ENCODE data around the gene TMEM167A.

Gene TMEM167A, protein sequence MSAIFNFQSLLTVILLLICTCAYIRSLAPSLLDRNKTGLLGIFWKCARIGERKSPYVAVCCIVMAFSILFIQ

DNA sequence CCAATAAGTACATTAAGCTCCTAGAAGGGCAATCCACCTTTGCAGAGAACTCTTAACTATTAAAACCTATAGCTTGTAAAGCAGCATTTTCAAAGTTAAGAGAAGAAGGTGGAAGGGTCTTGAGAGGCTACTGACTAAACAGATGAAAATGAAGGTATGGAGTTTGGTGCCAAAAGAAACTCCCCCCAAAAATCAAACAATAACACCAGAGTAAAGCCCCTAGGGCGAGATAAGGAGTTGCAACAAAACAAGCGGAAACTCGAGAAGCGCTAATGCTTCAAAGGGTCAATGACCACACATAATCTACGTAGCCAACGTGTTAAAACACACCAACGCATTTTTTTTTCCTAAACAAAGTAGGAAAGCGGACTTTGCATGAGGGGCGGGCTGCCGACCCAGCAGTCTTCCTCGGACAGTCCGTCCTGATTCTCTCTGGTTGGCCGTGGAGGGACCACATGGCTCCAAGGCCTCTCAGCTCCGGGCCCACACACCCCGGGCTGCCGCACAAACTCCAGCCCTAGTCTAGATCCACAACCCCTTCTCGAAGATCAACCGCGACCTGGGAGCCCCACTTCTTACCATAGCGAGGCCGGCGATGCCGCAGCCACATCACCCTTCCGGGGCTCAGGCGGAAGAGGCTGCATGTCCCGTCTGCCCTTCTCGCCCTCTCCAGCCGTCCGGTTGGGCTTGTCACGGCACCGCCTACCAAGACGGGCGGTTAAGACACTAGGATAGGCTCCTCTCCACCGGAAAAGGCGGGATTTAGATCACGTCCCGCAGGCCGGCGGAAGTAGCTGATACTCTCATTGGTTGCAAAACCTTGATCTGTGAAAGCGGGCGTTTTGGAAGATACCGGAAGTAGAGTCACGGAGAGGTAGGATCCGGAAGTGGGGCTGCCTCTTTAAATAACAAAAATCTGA is at the start of gene TMEM167A, which contains the start of gene XRCC4:
TMEM167A (minus strand) TSS at position 653 of the 920 bp plus-strand sequence; CDS start at position 582, 71 bp downstream.
XRCC4 (plus strand) TSS at position 806 of the 920 bp plus-strand sequence. CDS start 27,373 bp downstream, outside the sequence.
- peak; percentile 98 for DNase-seq

DNA sequence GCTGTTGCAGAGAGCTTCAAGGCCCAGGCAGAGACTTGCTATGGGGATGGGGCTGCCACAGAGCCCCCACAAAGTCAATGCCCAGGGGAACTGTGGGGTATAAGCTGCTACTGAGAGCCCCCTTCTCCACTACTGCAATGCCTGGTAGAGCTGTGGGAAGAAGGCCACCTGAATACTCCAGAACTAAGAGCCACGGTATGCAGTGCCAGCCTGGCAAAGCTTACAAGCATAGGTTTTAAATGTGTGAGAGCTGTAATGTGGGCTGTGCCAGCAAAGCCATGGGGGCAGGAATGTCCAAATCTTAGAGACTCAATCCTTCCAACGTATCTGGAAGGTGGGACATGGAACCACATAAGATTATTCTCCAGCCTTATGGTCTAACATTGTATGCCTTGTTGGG is 49.3 kb upstream of the TMEM167A start:
- no peak for DNase-seq

DNA sequence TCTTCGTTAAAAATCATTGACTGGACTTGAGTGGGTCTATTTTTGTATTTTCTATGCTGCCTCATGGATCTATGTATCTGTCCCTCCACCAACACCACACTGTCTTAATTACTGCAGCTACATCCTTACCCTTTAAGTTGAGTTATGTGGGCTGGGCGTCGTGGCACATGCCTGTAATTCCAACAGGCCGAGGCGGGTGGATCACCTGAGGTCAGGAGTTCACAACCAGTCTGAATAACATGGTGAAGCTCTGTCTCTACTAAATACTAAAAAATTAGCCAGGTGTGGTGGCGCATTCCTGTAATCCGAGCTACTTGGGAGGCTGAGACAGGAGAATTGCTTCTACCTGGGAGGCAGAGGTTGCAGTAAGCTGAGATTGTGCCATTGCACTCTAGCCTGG is 48.4 kb upstream of the TMEM167A start:
- DNase-seq = no peak

DNA sequence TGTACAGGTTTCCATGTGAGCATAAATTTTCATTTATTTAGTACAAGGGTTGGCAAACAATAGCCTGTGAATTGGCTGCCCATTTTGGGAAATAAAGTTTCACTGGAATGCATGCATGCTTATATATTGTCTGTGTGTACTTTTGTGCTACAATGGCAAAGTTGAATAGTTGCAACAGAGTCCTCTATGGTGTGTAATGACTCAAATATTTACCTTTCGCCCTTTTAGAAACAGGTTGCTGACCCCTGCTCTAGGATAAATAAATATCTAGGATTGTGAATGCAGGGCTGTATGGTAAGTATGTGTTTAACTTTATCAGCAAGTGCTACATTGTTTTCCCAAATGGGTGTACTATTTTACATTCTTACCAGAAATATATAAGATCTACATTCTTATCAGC is 47.4 kb upstream of the TMEM167A start:
- DNase-seq = no peak

DNA sequence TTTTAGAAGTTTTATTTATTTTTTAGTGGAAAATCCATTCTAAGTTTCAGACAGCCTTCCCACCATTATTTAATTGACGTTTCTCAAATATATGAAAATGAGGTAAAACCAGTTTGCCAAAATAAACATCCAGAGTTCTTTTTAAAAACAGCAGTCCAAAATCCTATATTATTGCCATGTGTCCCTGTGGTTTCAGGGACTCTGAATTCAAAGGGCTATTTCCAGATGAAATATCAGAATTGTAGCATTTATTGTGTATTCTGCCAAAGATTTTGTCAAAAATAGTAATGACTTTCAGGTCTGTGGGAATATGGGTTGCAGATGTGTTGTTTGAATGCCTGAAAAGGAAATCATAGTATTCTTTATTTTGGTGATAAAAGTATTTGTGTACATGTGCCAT is 41.8 kb upstream of the TMEM167A start:
- no peak for DNase-seq

DNA sequence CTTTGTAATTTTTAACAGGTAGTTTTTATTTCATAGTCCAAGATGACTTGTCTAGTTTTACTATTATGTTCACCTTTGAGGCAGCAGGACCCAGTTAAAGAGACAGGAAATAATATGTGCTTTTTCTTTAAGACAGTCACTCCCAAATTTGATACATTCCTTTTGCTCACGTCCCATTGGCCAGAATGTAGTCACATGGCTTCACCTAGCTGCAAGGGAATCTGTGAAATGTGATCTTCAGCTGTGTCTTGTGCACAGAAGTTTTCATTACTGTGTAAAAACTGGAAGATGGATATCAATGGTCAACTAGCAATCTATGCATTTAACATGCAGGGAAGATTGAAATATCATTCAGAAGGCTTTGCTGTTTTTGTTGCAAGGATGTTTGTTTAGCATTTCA is 41.3 kb upstream of the TMEM167A start:
- no peak for DNase-seq

DNA sequence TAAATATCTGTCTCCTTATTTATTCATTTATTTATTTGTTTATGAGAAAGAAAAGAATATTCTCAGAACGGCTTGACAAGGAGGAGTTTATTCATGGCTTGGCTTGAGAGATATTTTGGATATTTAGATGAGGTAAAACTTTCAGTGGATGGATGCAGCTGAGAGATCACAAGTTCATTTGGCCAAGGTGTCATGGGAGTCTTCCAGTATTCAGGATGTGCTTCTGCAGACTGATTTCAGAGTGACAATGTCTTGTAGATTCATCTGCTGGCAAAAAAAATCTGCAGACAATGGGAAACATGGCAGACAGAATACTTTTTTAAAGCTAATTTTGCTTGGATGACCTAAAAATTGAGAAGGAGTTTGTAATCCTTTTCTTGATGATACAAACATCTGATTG is 38.6 kb upstream of the TMEM167A start:
- DNase-seq = no peak

DNA sequence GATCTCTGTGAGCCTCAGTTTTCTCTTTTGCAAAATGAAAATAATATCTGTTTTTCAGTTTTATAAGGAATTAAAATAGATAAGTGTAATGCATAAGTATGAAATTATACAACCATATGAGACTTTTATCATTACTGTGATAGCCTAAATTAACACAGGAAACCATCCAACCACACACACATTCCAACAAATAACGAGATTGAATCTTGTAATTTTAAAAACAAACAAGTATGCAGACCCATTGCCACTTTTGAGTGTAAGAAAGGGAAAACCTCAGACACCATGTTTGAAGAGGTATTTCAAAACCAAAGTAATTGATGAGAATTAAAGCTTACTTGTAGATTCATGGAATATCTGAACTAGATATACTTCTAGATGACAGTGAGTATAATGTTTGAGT is 32.2 kb upstream of the TMEM167A start:
- no peak for DNase-seq

DNA sequence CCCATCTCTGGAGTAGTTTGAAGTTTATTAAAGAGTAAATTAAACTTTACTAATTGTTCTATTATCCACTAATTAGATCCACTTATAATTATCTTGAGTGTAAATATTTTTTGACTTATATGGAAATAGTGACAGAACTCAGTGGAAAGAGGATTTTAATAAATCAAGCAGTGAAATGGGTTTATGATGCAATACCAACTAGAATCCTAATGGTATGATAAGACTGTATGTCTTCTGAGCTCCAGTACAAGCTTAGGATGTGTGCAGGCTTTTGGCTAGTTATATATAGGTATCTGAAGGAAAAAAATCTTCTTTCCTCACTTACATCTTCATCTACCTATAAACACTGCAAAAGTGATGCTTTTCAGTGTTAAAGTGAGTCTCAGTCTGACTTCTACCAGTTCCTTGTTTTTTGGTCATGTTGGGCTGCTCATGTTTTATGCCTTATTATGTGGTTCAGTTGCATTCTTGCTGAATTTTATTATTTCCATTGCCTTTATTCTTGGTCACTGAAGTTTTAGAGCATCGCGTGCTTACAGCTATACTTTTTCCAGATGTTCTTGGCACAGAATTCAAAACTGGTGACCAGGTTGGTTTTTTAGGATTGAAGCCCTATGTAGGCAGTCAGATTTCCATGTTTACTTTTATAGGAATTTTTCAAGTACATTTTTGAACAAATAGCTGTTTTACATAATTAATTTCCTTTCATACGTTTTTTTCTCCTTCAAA is 30.7 kb upstream of the TMEM167A start:
- no peak for DNase-seq

DNA sequence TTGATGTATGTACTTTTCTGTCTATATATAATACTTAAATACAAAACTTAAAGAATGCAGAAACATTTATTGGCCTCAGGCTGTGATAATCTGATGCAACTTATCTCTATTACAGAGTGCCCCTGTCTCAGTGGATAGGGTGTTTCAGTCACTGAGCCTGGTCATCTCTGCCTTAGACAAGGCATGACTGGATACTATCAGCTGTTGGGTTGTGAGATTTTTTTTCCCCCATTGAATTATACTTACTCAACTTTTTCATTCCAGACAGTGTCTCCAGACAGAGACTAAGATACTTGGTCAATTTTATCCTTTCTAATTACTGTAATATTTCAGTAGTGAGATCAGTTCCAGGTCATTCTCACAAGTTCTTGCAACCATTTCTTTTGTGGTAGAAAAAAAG is 26.8 kb upstream of the TMEM167A start:
- no peak for DNase-seq

DNA sequence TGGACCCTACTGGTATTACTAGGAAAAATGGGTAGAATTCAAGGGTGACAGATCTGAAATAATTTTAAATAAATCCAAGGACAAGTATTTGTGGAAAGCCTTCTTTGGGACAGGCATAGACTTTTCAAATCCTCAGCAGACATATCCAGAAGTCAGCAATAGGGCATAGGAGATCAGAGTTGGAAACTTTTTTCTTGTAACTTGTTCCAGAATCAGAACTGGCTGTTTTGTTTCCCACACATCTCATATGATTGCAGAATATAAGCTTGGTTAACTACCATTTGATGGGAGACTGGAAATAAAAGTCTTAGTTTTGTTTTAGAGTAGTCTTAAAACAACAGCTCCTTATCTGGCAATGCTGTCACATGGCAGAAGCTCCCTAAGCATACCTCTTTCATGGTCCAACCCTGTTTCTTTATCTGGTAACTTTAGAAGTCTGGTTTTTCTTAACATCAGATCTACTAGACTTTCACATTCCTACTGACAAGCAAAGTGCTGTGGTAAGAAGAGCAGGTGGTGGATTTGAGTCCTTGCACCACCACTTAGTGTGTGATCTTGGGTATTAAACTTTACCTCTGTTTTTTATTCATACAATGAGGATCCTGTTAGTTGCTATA is 25.3 kb upstream of the TMEM167A start:
- DNase-seq = no peak

DNA sequence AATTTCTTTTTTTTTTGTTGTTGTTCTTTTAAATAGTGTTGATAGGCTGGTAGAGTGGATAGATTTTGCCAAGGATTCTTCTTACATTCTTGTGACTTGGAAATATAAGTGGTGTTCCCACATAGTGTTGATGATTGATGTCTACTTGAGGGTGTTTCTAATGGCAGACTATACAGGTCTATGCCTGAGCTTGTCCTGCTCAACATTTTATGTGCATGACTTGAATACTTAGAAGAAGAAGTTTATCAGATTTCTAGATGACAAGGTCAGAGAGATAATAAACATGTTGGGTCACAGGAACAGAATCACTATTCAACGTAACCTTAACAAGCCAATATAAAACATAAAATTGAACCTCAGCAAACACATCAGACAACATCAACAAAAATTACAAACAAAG is 24.3 kb upstream of the TMEM167A start:
- no peak for DNase-seq

DNA sequence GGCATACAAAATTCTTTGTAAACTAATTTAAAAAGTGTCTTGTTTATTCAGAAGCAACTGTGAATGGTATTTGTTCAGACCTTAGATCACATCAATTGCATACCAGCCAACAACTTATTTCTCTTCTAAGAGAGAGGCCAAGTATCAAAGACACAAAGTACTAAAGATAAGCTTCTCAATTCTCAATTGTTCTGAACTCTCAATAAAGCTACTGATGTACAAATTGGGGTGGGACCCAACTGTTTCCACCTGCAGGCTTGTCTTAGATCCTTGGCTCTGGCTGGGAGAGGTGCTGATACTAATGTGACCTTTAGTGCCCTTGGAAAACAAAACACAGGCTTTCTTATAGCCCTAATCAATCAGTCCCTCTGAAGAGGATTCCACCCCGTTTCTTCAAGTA is 22.3 kb upstream of the TMEM167A start:
- no peak for DNase-seq

DNA sequence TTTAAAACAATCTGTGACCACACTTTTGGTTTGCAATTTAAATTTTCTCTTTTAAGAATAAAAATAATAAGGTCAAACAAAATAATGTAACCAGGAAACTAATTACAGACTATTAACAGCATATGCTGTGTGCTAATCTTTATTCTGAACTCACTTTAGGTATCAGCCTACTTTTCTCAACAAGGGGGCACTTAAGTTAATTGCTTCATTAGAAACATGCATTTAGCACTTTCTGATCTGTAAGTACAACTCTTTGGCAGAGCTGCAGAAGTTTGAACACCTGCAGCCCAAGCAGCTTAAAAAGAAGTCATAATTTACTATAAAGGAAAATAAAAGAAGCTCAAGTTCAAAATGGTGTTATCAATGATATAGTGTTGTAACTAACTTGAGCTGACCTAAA is 21.8 kb upstream of the TMEM167A start:
- DNase-seq = no peak

DNA sequence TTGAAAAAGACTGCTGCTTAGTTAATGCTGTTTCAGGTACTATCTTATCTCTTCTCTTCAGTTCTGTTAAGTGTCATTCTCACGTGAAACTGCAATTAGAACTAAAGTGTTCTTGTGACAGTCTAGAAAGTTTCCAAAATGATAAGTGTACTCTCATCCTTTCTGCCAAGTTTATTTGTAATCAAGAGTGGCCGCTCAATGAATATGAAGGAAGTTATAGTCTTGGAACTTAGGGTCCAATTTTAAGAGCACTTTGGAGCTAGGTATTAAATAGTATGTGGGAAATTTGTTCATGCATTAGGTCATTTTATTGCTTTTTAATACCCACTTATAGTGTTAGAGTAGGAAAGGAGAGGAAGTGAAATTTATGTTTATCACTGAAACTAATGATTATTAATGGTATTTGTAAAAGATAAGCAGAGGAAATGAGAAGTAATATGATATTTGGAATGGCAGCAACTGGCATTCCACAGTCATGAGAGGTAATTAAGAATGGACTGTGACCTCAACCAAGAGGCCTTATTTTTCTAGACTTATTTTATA is 20.6 kb upstream of the TMEM167A start:
- no peak for DNase-seq

DNA sequence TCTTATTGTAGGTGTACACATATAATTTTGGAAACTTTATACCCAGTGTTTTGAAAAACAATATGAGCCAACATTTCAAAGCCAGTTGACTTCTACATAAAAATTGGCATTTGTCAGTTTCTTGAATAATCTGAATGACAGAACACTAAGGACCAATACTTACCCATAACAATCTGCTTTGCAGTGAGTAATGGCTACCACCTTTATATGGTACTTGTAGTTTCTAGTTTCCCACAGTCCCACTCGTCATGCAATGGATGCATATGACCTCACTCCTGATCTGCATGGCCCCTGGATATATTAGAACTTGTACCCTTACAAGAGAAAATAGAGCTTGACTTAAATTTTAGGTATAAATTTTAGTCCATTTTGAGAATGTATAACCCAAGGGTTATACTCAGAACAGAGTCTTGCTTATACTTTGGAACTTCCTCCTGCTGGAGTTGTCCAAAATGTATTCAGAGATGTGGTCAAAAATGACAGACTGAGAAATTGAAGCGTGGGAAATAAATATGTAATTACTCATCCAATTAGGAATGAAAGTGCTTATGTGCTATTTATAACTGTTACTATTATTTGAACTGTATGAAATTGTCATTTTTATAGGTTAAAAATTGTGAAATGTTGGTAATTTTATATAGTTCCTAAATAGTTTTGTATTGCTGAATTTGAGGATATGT is 19.6 kb upstream of the TMEM167A start:
- DNase-seq = no peak

DNA sequence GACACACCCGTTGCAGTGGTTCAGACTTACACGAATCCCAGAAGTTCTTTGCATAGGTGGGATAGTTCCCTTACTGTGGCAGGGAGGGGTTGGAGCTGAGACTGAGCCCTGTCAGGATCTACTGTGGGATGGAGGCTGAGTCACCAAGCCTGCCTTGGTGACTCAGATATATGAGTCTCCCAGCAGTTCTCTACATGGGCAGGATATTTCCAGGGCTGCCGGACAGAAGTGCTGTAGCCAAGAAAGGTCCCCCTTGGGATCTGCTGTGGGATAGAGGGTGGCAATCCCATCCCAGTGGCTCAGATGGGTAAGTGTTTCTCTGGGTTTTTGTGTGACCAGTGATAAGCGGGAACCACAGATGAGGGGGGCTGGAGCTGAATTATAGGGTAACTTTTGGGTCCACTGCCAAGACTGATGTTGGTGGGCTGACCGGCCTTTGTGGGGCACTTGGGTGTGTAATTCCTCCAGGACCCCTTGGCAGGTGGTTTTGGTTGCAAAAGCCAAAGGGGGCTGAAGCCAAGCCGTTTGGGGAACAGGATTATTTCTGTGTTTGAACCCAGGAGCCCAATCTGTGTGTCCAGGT is 18.9 kb upstream of the TMEM167A start:
- peak; percentile 48 for DNase-seq

DNA sequence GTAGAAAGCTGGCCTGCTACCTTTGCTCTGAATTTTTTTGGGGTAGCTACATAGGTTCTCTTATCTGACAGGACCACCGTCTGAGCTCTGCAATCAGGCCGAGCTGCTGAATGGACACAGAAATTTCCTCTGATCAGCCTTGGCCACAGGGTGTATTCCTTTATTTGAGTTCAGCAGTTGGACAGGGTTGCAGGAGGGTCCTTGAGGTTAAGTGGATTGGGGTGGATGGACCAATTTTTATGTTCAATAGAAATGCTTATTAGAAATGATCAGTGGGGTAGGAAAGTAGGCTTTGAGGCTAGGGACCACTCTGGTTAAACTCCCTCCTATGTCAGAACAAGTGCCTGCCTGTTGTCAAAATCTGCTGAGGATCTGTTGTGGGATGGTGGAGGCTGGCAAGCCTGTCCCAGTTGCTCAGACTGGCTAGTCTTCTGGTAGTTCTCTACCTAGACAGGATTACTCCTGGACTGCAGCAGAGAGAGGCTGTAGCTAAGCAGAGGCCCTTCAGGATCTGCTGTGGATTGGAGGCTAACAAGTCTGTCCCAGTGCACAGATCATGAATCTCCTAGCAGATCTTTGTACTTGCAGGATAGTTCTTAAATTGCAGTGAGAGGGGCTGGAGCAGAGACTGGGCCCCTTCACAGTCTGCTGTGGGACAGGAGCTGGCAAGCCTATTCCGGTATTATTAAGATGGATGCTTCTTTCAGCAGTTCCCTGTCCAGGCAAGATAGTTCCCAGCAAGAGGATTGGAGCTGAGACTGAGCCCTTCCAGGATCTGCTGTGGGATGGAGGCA is 18.2 kb upstream of the TMEM167A start:
- no peak for DNase-seq

DNA sequence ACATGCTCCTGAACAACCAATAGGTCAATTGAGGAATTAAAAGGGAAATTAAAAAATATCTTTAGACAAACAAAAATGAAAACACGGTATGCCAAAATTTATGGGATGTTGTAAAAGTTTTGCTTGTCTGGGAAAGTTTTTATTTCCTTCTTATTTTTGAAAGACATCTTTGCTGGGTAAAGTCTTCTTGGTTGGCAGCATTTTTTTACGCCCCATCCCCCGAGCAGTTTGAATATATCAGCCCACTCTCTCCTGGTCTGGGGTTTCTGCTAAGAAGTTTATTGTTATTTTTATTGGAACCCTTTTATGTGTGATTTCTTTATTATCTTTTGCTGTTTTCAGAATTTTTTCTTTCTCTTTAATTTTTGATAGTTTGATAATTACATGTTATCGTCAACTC is 16.5 kb upstream of the TMEM167A start:
- DNase-seq = no peak

DNA sequence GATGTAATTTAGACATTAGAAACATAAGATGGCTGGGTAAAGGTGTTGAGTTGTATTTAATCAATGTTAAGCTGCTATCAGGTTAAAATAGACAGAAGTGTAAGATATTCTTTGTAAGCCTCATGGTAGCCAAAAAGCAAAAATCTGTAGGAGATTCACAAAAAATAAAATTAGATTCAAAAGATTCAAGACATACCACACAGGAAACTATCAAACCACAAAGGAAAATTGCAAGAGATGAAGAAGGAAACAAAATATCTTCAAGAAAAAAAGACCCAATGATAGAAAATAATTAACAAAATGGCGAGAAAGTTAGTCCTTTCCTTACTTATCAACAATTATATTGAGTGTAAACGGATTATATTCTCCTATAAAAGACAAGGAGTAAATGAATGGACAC is 15.4 kb upstream of the TMEM167A start:
- DNase-seq = no peak

DNA sequence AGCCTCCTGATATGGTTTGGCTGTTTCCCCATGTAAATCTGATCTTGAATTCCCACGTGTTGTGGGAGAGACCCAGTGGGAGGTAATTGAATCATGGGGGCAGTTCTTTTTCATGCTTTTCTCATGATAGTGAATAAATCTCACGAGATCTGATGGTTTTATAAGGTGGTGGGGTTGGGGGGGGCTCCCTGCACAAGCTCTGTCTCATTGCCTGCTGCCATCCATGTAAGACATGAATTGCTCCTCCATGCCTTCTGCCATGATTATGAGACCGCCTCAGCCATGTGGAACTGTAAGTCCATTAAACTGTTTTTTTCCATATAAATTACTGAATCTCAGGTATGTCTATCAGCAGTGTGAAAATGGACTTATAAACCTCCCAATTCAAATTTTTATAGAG is 13.0 kb upstream of the TMEM167A start:
- DNase-seq = no peak
